SK-N-SH (cell line): ENCODE results near the gene NPR1. TPM values are rescaled to one million over a fixed set of nuclear protein-coding genes. Genes with fewer than 3 reads are reported as not detected.
"Not testable (repeated sequence)": the region's sequence is repeated elsewhere in the genome, so short reads cannot be mapped to it uniquely, and the experiment has no call there.

Experiments
- CTCF ChIA-PET: fragments of 300-600, 350-600 bp; formaldehyde crosslinking; extraction: SDS; loops from one replicate; lab custom pipeline; 2021; lab: Yijun Ruan, JAX
- POLR2A ChIA-PET: fragments of 350-600 bp; sonication (Branson Sonifier 250); formaldehyde crosslinking; extraction: SDS; loops from one replicate; lab custom pipeline; 2020; ENCODE audit warnings: antibody characterized with exemption, inconsistent platforms; lab: Yijun Ruan, JAX
- DNase-seq: peaks from one replicate; pipeline ENCODE4 v3.0.0; 2012
- H2AFZ ChIP-seq: fragments of 200-600 bp; sonication (generic); 2 replicates; pipeline ENCODE4 v1.8.1; 2016; ENCODE audit warnings: antibody characterized with exemption, mild to moderate bottlenecking, low read depth
- H3F3A ChIP-seq: fragments of 200-600 bp; sonication (generic); replicated peaks from 2 replicates; pipeline ENCODE3; 2016; ENCODE audit warnings: antibody characterized with exemption, mild to moderate bottlenecking; ENCODE audit not compliant: insufficient read depth
- H3K27ac ChIP-seq, 2 experiments: fragments of 200-500 bp in 1 of 2; fragments of 200-600 bp in 1 of 2; sonication (Bioruptor generic) in 1 of 2; sonication (generic), shearing (Covaris generic) in 1 of 2; 2 replicates each; pipeline versions ENCODE4 v1.5.1 to v1.6.1; 2014 to 2016; ENCODE audit warnings: low read depth in 2 of 2, inconsistent platforms in 1 of 2, low read length in 1 of 2, mild to moderate bottlenecking in 1 of 2, mixed read lengths in 1 of 2
- H3K27me3 ChIP-seq: fragments of 200-600 bp; sonication (generic), shearing (Covaris generic); 2 replicates; pipeline ENCODE4 v1.6.1; 2016; ENCODE audit warnings: mixed run types; ENCODE audit not compliant: insufficient read depth
- H3K36me3 ChIP-seq, 2 experiments: fragments of 200-500 bp in 1 of 2; fragments of 200-600 bp in 1 of 2; sonication (Bioruptor generic) in 1 of 2; sonication (generic) in 1 of 2; replicated peaks in 1 of 2; 2 replicates each; pipeline versions ENCODE3 to v1.5.1; 2014 to 2016; ENCODE audit warnings: low read length in 1 of 2, mild to moderate bottlenecking in 1 of 2; ENCODE audit not compliant: insufficient read depth in 2 of 2, control insufficient read depth in 1 of 2
- H3K4me1 ChIP-seq, 2 experiments: fragments of 200-500 bp in 1 of 2; fragments of 200-600 bp in 1 of 2; sonication (Bioruptor generic) in 1 of 2; sonication (generic), shearing (Covaris generic) in 1 of 2; 2 replicates each; pipeline versions ENCODE4 v1.5.1 to v1.6.1; 2014 to 2016; ENCODE audit warnings: low read depth in 1 of 2, low read length in 1 of 2, mixed run types in 1 of 2; ENCODE audit not compliant: insufficient read depth in 2 of 2, control insufficient read depth in 1 of 2
- H3K4me2 ChIP-seq: fragments of 200-600 bp; sonication (generic), shearing (Covaris generic); 2 replicates; pipeline ENCODE4 v1.6.1; 2017; ENCODE audit warnings: mixed run types
- H3K4me3 ChIP-seq, 2 experiments: fragments of 200-500 bp in 1 of 2; fragments of 200-600 bp in 1 of 2; sonication (Bioruptor generic) in 1 of 2; sonication (generic), shearing (Covaris generic) in 1 of 2; 2 replicates each; pipeline versions ENCODE4 v1.5.1 to v1.8.1; 2014 to 2016; ENCODE audit warnings: low read depth in 2 of 2, inconsistent platforms in 1 of 2, low read length in 1 of 2, mild to moderate bottlenecking in 1 of 2, mixed read lengths in 1 of 2, moderate library complexity in 1 of 2
- H3K79me2 ChIP-seq: fragments of 200-600 bp; sonication (generic); 2 replicates; pipeline ENCODE4 v1.8.1; 2017; ENCODE audit warnings: mild to moderate bottlenecking; ENCODE audit not compliant: insufficient read depth
- H3K9ac ChIP-seq: fragments of 200-600 bp; sonication (generic); 2 replicates; pipeline ENCODE4 v1.6.1; 2017; ENCODE audit warnings: mixed run types
- H3K9me2 ChIP-seq: fragments of 200-600 bp; sonication (generic); 2 replicates; pipeline ENCODE4 v1.6.1; 2017; ENCODE audit warnings: mixed run types
- H3K9me3 ChIP-seq: fragments of 200-600 bp; sonication (generic); 2 replicates; pipeline ENCODE4 v1.6.1; 2017; ENCODE audit warnings: mixed run types, mild to moderate bottlenecking, moderate library complexity
- H4K20me1 ChIP-seq: fragments of 200-600 bp; sonication (generic); 2 replicates; pipeline ENCODE4 v1.6.1; 2017; ENCODE audit warnings: mild to moderate bottlenecking, mixed run types; ENCODE audit not compliant: insufficient read depth
- EZH2phosphoT487 ChIP-seq: fragments of 200-600 bp; sonication (generic); IDR thresholded peaks from 2 replicates; pipeline ENCODE4 v1.6.1; 2017; ENCODE audit warnings: low read depth, mixed run types, mild to moderate bottlenecking, antibody characterized with exemption, moderate library complexity, borderline replicate concordance
- FOSL2 ChIP-seq: IDR thresholded peaks from 2 replicates; pipeline ENCODE4 v1.4.0; 2012; ENCODE audit warnings: low read depth, mild to moderate bottlenecking, moderate library complexity, borderline replicate concordance
- GABPA ChIP-seq: IDR thresholded peaks from 2 replicates; pipeline ENCODE4 v1.4.0; 2012; ENCODE audit warnings: low read depth, mild to moderate bottlenecking
- GATA2 ChIP-seq: sonication (generic); formaldehyde crosslinking; IDR thresholded peaks from 2 replicates; pipeline ENCODE4 v1.5.0; 2020; ENCODE audit warnings: mild to moderate bottlenecking, missing genetic modification reagents
- MAX ChIP-seq: IDR thresholded peaks from 2 replicates; pipeline ENCODE4 v1.4.0; 2012; ENCODE audit warnings: low read depth
- MEF2A ChIP-seq: IDR thresholded peaks from 2 replicates; pipeline ENCODE4 v1.4.0; 2012; ENCODE audit warnings: low read depth, borderline replicate concordance
- NFIC ChIP-seq: IDR thresholded peaks from 2 replicates; pipeline ENCODE4 v1.4.0; 2012; ENCODE audit warnings: borderline replicate concordance
- RCOR1 ChIP-seq: fragments of 150-350 bp; IDR thresholded peaks from 2 replicates; pipeline ENCODE4 v1.6.1; 2017; ENCODE audit warnings: antibody characterized with exemption, low read length
- RFX5 ChIP-seq: IDR thresholded peaks from 2 replicates; pipeline ENCODE4 v1.6.1; 2012; ENCODE audit warnings: mild to moderate bottlenecking, improper control_type of control experiment, low read length
- TEAD4 ChIP-seq: IDR thresholded peaks from 2 replicates; pipeline ENCODE4 v1.4.0; 2012; ENCODE audit warnings: mild to moderate bottlenecking, borderline replicate concordance; ENCODE audit not compliant: insufficient read depth
- ZBTB33 ChIP-seq: IDR thresholded peaks from 2 replicates; pipeline ENCODE4 v1.4.0; 2012; ENCODE audit warnings: low read depth, borderline replicate concordance
- WGBS: methylation state at CpG from one replicate; pipeline ENCODE4 v1.1.6; 2017; ENCODE audit warnings: low lambda C conversion rate; 5-methylcytosine and 5-hydroxymethylcytosine counted together
- polyA plus RNA-seq, 3 experiments: library from polyadenylated mRNA; depleted of rRNA; stranded (reverse); fragments of >200 nt; gene quantifications; 2 replicates each; pipeline ENCODE4 v1.2.3, GENCODE V29; 2012
- TF ChIP-seq, protein P1 (sequence below): fragments of 150-350 bp; IDR thresholded peaks from 2 replicates; pipeline ENCODE4 v1.6.1; 2017; ENCODE audit warnings: antibody characterized with exemption, low read length, low read depth, borderline replicate concordance
- TF ChIP-seq, protein P2 (sequence below): IDR thresholded peaks from 2 replicates; pipeline ENCODE4 v1.4.0; 2012; ENCODE audit warnings: low read depth, borderline replicate concordance

Gene NPR1
- polyA plus RNA-seq, 1 of the 3 experiments (the other 2 are of a cell fraction) = 0.12 TPM

DNA sequence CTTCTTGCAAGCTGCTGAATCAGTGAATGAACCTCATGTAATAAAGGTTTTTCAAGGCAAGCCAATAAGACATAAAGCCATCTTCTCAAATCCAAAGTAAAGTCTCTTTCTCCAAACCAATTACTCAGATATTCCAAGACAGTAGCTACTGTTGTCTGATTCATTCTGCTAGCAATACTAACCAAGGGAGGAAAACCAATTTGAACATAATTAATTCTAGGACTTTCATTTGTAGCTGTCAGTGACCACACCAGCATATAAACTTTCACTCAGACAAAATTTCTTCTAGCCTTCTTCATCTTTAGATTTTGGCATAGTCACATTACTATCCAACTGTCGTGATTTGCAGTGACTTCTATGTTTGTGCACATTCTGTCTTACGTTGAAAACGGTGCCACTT is 38.8 kb downstream of the NPR1 start (continued):
- TF ChIP-seq MAX = no peak
- no peak for TF ChIP-seq NFIC

GRCh38 chr1:153723687-153724086 is 45.2 kb downstream of the NPR1 start:
- Histone ChIP-seq H3F3A (peaks cover 4% of the 10 kb centered on the region), H3K9me2 (no peaks in the 10 kb centered on the region), H3K4me3 (no peak overlapping the region), H3K27me3 (no peaks in the 10 kb centered on the region), H3K4me1 (peaks cover 0 to 3% of the 10 kb centered on the region in 2 experiments; a peak in 1 of 4 replicates), H3K27ac (no peak overlapping the region), H2AFZ (no peak overlapping the region), H3K4me2 (no peak overlapping the region), H3K9ac (no peak overlapping the region), H3K36me3 (no peaks in the 10 kb centered on the region), H3K9me3 (no peaks in the 10 kb centered on the region), H3K79me2 (peaks cover 6% of the 10 kb centered on the region; the same call in 1 of the 2 replicates), H4K20me1 (no peaks in the 10 kb centered on the region)
- 61% methylated on average over 3 of the region's 3 CpGs for WGBS
- CTCF ChIA-PET = interaction anchor here (1.4 kb wide), 1 partner anchor 46 kb away, joined by 3 read pairs; no protein-coding TSS in a partner anchor
- POLR2A ChIA-PET = no interaction called here
- TF ChIP-seq MEF2A (no peak), RFX5 (no peak), GATA2 (no peak), ZBTB33 (no peak), RCOR1 (no peak), GABPA (no peak), EZH2phosphoT487 (no peak), TEAD4 (no peak), FOSL2 (no peak)
- TF ChIP-seq, protein P1, sequence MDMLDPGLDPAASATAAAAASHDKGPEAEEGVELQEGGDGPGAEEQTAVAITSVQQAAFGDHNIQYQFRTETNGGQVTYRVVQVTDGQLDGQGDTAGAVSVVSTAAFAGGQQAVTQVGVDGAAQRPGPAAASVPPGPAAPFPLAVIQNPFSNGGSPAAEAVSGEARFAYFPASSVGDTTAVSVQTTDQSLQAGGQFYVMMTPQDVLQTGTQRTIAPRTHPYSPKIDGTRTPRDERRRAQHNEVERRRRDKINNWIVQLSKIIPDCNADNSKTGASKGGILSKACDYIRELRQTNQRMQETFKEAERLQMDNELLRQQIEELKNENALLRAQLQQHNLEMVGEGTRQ = no peak
- TF ChIP-seq, protein P2, sequence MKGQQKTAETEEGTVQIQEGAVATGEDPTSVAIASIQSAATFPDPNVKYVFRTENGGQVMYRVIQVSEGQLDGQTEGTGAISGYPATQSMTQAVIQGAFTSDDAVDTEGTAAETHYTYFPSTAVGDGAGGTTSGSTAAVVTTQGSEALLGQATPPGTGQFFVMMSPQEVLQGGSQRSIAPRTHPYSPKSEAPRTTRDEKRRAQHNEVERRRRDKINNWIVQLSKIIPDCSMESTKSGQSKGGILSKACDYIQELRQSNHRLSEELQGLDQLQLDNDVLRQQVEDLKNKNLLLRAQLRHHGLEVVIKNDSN = no peak
- no peak for DNase-seq

DNA sequence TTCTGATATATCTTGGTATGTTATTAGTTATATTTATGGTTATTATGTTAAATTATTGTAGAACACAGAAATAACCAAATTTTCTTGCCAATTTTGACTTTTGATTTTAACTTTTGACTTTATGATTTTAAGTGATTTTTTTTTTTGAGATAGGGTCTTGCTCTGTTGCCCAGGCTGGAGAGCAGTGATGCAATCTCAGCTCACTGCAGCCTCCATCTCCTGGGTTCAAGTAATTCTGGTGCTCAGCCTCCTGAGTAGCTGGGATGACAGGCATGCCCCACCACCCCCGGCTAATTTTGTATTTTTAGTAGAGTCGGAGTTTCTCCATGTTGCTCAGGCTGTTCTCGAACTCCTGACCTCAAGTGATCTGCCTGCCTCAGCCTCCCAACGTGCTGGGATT is 46.1 kb downstream of the NPR1 start:
- H3K4me3 ChIP-seq, H3K27ac ChIP-seq, H3K4me1 ChIP-seq, H3K9ac ChIP-seq, H3K9me2 ChIP-seq, H3K27me3 ChIP-seq, H3K36me3 ChIP-seq, DNase-seq, H3F3A ChIP-seq, H2AFZ ChIP-seq, H3K9me3 ChIP-seq, H4K20me1 ChIP-seq, H3K4me2 ChIP-seq: not testable (repeated sequence)
- ChIA-PET POLR2A (interaction anchor here (0.6 kb wide), 1 partner anchor 266 kb away, joined by 3 read pairs; no protein-coding TSS in a partner anchor), CTCF (interaction anchor here (0.7 to 1.8 kb wide), 4 partner anchors 23 to 266 kb away, joined by 3 to 7 read pairs (median 3); partner anchors contain the start of gene NPR1)
- 67% methylated on average over 4 of the region's 4 CpGs for WGBS
- H3K79me2 ChIP-seq = peaks cover 16% of the 10 kb centered on the region
